ENCODE measurements around the gene DLG2.

DLG2 gene

GRCh38 chr11:84212468-84213390 is 1414.4 kb downstream of the DLG2 start:
- no peak for DNase-seq (ENCODE audit: low spot score)

- DNase-seq (ENCODE audit: low spot score): no peak
Observed at GRCh38 chr11:84211896-84212295, 1415.2 kb downstream of the DLG2 start.

GRCh38 chr11:84194696-84195095 is 1432.4 kb downstream of the DLG2 start:
- DNase-seq (ENCODE audit: low spot score): no peak

GRCh38 chr11:84193706-84194105 is 1433.4 kb downstream of the DLG2 start:
- DNase-seq (ENCODE audit: low spot score): no peak

- DNase-seq (ENCODE audit: low spot score): no peak
Observed at GRCh38 chr11:84188521-84188920, 1438.6 kb downstream of the DLG2 start.

GRCh38 chr11:84173078-84173477 is 1454.1 kb downstream of the DLG2 start:
- no peak for DNase-seq (ENCODE audit: low spot score)

- DNase-seq (ENCODE audit: low spot score): no peak
Observed at GRCh38 chr11:84165139-84165538, 1462.0 kb downstream of the DLG2 start.

- no peak for DNase-seq (ENCODE audit: low spot score)
Observed at GRCh38 chr11:84164728-84165127, 1462.4 kb downstream of the DLG2 start.

GRCh38 chr11:84163116-84163515 is 1464.0 kb downstream of the DLG2 start:
- no peak for DNase-seq (ENCODE audit: low spot score)

GRCh38 chr11:84157639-84158038 is 1469.5 kb downstream of the DLG2 start:
- DNase-seq (ENCODE audit: low spot score): no peak

GRCh38 chr11:84146826-84147225 is 1480.3 kb downstream of the DLG2 start:
- DNase-seq (ENCODE audit: low spot score): no peak

- DNase-seq (ENCODE audit: low spot score): no peak
Observed at GRCh38 chr11:84145616-84146185, 1481.4 kb downstream of the DLG2 start.

GRCh38 chr11:84144531-84144930 is 1482.6 kb downstream of the DLG2 start:
- DNase-seq (ENCODE audit: low spot score): no peak

GRCh38 chr11:84142411-84142810 is 1484.7 kb downstream of the DLG2 start:
- DNase-seq (ENCODE audit: low spot score): no peak

- DNase-seq (ENCODE audit: low spot score): no peak
Observed at GRCh38 chr11:84140386-84141169, 1486.6 kb downstream of the DLG2 start.

- no peak for DNase-seq (ENCODE audit: low spot score)
Observed at GRCh38 chr11:84137960-84138359, 1489.2 kb downstream of the DLG2 start.

- no peak for DNase-seq (ENCODE audit: low spot score)
Observed at GRCh38 chr11:84137505-84137904, 1489.6 kb downstream of the DLG2 start.

- DNase-seq (ENCODE audit: low spot score): no peak
Observed at GRCh38 chr11:84136926-84137325, 1490.2 kb downstream of the DLG2 start.

GRCh38 chr11:84130646-84131427 is 1496.3 kb downstream of the DLG2 start:
- no peak for DNase-seq (ENCODE audit: low spot score)

- DNase-seq (ENCODE audit: low spot score): no peak
Observed at GRCh38 chr11:84129961-84130576, 1497.1 kb downstream of the DLG2 start.

GRCh38 chr11:84128840-84129239 is 1498.3 kb downstream of the DLG2 start:
- DNase-seq (ENCODE audit: low spot score): no peak
